ENCODE data around the gene ETV3L.

Gene ETV3L

GRCh38 chr1:157099633-157100009 is at the start of gene ETV3L:
Gene ETV3L, minus strand, starts transcription at chr1:157099808. Its CDS starts 285 bp downstream, at chr1:157099523.
- DNase-seq (ENCODE audit: low read depth) = no peak

DNA sequence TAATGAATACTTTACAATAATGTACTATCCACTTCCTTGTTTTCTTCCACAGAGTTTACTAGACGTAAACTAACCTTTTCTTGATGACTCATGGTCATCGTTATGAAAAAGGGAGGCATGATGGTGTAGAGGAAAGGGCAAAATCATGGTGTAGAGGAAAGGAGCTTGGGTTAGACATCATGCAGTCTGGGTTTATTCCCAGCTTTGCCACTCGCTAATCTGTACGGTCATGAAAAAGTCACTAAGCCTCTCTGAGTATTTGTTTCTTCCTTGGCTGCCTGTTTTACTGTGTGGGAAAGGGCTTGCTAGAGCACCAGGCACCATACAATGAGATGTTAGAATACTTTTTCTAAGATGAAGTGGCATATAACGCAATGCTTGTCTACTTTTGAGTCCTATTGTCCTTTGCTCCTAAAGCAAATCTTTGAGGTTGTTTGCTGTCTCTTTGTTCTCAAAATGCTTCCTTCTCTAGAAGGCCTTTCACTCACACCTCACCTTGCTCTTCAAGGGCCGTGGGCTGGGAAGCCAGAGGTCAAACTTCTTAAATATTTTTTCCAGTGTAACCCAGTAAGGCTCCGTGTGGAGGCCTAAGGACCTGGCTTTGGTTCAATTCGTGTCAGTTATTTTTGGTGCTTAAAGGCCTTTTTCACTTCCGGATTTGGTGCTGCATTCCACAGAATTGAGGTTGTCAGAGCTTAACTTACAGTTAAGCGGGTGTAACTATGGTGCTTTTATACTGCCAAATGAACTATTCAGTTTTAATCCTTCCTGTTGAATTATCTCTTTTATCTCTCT is 48.5 kb upstream of the ETV3L start:
- no peak for DNase-seq (ENCODE audit: low read depth)

- no peak for DNase-seq (ENCODE audit: low read depth)
Observed at GRCh38 chr1:157147037-157147436, 47.4 kb upstream of the ETV3L start.

DNA sequence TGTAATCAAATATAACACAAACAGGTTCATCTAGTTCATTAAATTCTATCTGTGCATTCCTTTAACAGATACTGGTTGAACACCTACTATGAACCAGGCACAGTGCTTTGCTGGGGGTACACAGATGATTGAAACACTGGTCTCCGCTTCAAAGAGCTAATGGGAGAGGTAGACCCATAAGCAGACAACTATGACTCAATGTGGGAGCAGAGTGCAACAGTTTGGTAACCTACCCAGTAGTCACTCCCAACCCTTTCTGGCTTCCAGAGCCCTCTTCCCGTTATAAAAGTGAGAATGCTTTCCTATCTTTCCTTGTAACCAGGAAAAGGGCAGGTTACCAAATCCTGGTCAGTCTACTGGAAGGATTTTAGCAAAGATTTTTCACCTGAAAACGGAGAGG is 46.6 kb upstream of the ETV3L start:
- DNase-seq (ENCODE audit: low read depth) = no peak

DNA sequence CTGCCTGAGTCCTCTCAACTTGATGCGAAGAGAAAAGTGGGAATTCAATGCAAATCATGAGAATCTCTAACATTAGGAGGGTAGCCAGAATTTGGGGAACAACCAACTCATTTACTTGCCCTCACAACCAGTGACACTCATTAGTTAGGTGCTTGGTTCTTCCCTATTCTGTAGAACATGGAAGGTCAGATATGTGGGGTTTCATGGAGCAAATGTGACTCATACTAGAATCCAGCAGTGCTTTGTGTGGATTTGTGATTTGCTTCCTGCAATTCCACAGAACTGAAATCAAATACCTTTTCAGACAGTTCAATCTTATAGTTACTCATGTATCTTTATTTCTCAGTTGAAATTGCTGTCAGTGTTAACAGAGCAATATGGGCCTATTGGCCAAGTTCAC is 45.5 kb upstream of the ETV3L start:
- no peak for DNase-seq (ENCODE audit: low read depth)

GRCh38 chr1:157144509-157144908 is 44.9 kb upstream of the ETV3L start:
- DNase-seq (ENCODE audit: low read depth) = no peak

GRCh38 chr1:157142765-157143423 is 43.3 kb upstream of the ETV3L start:
- DNase-seq (ENCODE audit: low read depth) = no peak

- no peak for DNase-seq (ENCODE audit: low read depth)
Observed at GRCh38 chr1:157142201-157142600, 42.6 kb upstream of the ETV3L start.

- no peak for DNase-seq (ENCODE audit: low read depth)
Observed at GRCh38 chr1:157141212-157141855, 41.7 kb upstream of the ETV3L start.

- DNase-seq (ENCODE audit: low read depth) = no peak
Observed at GRCh38 chr1:157140063-157140588, 40.5 kb upstream of the ETV3L start.

- no peak for DNase-seq (ENCODE audit: low read depth)
Observed at GRCh38 chr1:157139052-157139715, 39.6 kb upstream of the ETV3L start.

- peak; percentile 79 for DNase-seq (ENCODE audit: low read depth)
Observed at GRCh38 chr1:157138220-157139051, 38.8 kb upstream of the ETV3L start, which contains the start of gene ETV3. Gene ETV3, minus strand, starts transcription at chr1:157138395. Its CDS starts 2,043 bp downstream, at chr1:157136352.

GRCh38 chr1:157137408-157138219 is 38.0 kb upstream of the ETV3L start:
- DNase-seq (ENCODE audit: low read depth) = no peak

- DNase-seq (ENCODE audit: low read depth) = no peak
Observed at GRCh38 chr1:157137046-157137407, 37.4 kb upstream of the ETV3L start.

GRCh38 chr1:157136133-157136532 is 36.5 kb upstream of the ETV3L start:
- no peak for DNase-seq (ENCODE audit: low read depth)

DNA sequence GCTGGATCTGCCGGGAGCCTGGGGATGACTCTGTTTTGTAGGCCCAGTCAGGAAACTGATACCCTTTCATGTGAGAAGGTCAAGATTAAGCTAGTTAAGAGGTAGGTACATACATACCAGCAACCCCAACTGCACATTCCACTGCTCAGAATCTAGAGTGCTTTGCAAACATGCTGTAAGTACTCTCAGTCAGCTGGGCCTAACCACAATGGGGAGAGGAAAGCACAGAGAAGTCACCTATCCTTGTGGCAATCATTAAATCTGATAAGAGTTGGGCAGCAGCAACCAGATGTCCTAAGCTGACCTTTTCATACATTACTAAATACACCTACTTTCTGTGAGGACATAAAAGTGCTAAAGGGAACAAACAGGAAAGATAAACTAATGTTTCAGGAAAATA is 36.0 kb upstream of the ETV3L start:
- DNase-seq (ENCODE audit: low read depth) = no peak

- DNase-seq (ENCODE audit: low read depth) = no peak
Observed at GRCh38 chr1:157135070-157135469, 35.5 kb upstream of the ETV3L start.

DNA sequence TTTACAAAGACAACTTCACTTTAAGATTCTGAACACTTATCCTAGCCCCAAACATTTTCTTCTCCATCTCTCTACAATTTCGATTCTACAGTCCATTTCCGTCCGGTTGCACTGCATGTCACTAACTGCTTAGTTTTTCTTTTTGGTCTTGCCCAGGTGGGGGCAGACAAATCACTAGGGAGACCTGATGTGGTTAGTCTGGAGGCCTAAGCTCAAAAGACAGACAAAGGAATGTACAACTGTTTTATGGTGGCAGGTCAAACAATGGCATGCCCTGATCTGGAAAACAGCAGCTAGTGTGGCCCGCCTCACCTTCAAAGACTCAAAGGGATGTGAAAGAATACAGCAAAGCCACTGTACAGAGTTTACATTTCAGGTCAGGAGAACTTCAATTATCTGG is 34.8 kb upstream of the ETV3L start:
- no peak for DNase-seq (ENCODE audit: low read depth)

DNA sequence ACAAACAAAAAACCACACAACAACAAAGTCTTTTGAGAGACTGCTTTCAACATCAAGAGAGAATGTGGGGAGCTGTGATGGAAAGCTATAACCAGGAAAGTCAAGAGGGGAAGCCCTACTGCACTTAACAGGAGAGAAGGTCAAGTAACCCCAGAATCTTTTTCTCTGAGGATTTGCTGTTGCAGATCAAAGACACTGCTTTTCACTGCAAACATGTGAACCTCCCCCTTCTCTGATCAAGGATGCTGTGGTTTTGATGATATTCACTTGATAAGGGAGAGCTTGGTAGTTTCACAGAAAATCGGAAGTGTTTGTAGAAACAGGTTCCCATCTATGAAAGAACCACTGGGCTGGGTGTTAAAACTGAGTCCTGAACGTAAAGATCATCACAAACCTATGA is 33.8 kb upstream of the ETV3L start:
- no peak for DNase-seq (ENCODE audit: low read depth)

GRCh38 chr1:157132616-157133167 is 33.1 kb upstream of the ETV3L start:
- DNase-seq (ENCODE audit: low read depth) = no peak
